GM12878 (cell line): ENCODE data around the gene MORN2. TPM values are rescaled to one million over a fixed set of nuclear protein-coding genes. Genes with fewer than 3 reads are reported as not detected.

Experiments
- CBFB ChIP-seq: IDR thresholded peaks from 2 replicates; pipeline ENCODE4 v1.6.1; 2016; ENCODE audit warnings: antibody characterized with exemption, low read depth
- EP300 ChIP-seq, 2 experiments: fragments of 150-350 bp in 1 of 2; IDR thresholded peaks; 2 replicates each; pipeline ENCODE4 v1.6.1; 2011 to 2012; ENCODE audit warnings: low read depth in 2 of 2, low read length in 2 of 2, borderline replicate concordance in 1 of 2, improper control_type of control experiment in 1 of 2, inconsistent platforms in 1 of 2; ENCODE audit not compliant: control insufficient read depth in 1 of 2
- ETV6 ChIP-seq, 2 experiments: fragments of 450-650 bp in 1 of 2; IDR thresholded peaks in 1 of 2; conservative IDR thresholded peaks in 1 of 2; 2 replicates each; pipeline ENCODE4 v1.6.1; 2014; ENCODE audit warnings: antibody characterized with exemption in 1 of 2, borderline replicate concordance in 1 of 2, low read depth in 1 of 2, mild to moderate bottlenecking in 1 of 2, moderate library complexity in 1 of 2
- IKZF1 ChIP-seq: fragments of 450-650 bp; conservative IDR thresholded peaks from 2 replicates; pipeline ENCODE4 v1.6.1; 2017; ENCODE audit warnings: antibody characterized with exemption, mild to moderate bottlenecking
- JUNB ChIP-seq: IDR thresholded peaks from 2 replicates; pipeline ENCODE4 v1.6.1; 2016; ENCODE audit warnings: antibody characterized with exemption, mild to moderate bottlenecking
- JUND ChIP-seq: IDR thresholded peaks from 2 replicates; pipeline ENCODE4 v1.6.1; 2012; ENCODE audit warnings: low read depth, mild to moderate bottlenecking, low read length, improper control_type of control experiment, moderate library complexity
- NFXL1 ChIP-seq: fragments of 450-650 bp; IDR thresholded peaks from 2 replicates; pipeline ENCODE4 v1.6.1; 2017; ENCODE audit warnings: antibody characterized with exemption, mild to moderate bottlenecking, borderline replicate concordance
- RUNX3 ChIP-seq: IDR thresholded peaks from 2 replicates; pipeline ENCODE4 v1.6.1; 2012; ENCODE audit warnings: low read length, inconsistent platforms
- SKIL ChIP-seq: fragments of 450-650 bp; IDR thresholded peaks from 2 replicates; pipeline ENCODE4 v1.6.1; 2017; ENCODE audit warnings: mild to moderate bottlenecking, low read depth, inconsistent platforms; ENCODE audit not compliant: poor library complexity, severe bottlenecking
- SPI1 ChIP-seq: IDR thresholded peaks from 2 replicates; pipeline ENCODE4 v1.6.1; 2011; ENCODE audit warnings: low read depth, mild to moderate bottlenecking, low read length, moderate library complexity, borderline replicate concordance; ENCODE audit not compliant: insufficient read depth
- polyA plus RNA-seq, 11 experiments: library from polyadenylated mRNA; depleted of rRNA in 4 of 11; unstranded in 6 of 11; stranded (reverse) in 5 of 11; fragments of >200 nt; fragmentation: Nextera tagmentation in 4 of 11; fragmentation: Illumina TruSeq in 1 of 11; extraction: Ambion mirVana in 4 of 11; extraction: Trizol in 1 of 11; gene quantifications; 1 replicate in 1 of 11; 2 replicates in 10 of 11; pipeline versions ENCODE4 v1.2.1 to v1.2.3, GENCODE V29; 2011 to 2016; ENCODE audit warnings: inconsistent platforms in 2 of 11, missing spikeins in 2 of 11, low read depth in 1 of 11
- total RNA-seq, 4 experiments: library from RNA; depleted of rRNA in 3 of 4; stranded (reverse); fragments of >200 nt in 3 of 4; fragmentation: Illumina TruSeq in 1 of 4; extraction: Trizol in 1 of 4; gene quantifications; 2 replicates each; pipeline versions ENCODE4 v1.2.1 to v1.2.3, GENCODE V29; 2013 to 2021
- TF ChIP-seq, protein P1 (sequence below): fragments of 450-650 bp; IDR thresholded peaks from 2 replicates; pipeline ENCODE4 v1.6.1; 2016; ENCODE audit warnings: mild to moderate bottlenecking

MORN2 gene
- total and polyA plus RNA-seq, 10 of the 15 experiments (the other 5 are each of a cell fraction or from before 2014, with no cell fraction given): 2.3 to 26.9 (median 8.0) TPM

GRCh38 chr2:38907743-38908562 is 32.2 kb downstream of the MORN2 start (continued):
- TF ChIP-seq EP300 (IDR thresholded peaks at IDR 0.05; ENCODE audit: borderline replicate concordance in 1 of 2, control insufficient read depth in 1 of 2, low read depth in 2 of 2, low read length in 2 of 2) (peak; percentile 33 to 41; a peak in 1 of 4 replicates), CBFB (no peak), SKIL (peak; percentile 31), JUNB (peak; percentile 94), JUND (peak; percentile 50; the same call in 1 of the 2 replicates), IKZF1 (0 out of 2 replicates have a peak, but pooled peaks have one; percentile 18), NFXL1 (no peak), SPI1 (no peak), ETV6 (conservative IDR thresholded peaks at IDR 0.05 in 1 of 2, IDR thresholded peaks at IDR 0.05 in 1 of 2; ENCODE audit: borderline replicate concordance in 1 of 2, low read depth in 1 of 2) (peak in 1 of 2 experiments; percentile 57; a peak in 1 of 4 replicates), RUNX3 (peak; percentile 70)
- TF ChIP-seq, protein P1, sequence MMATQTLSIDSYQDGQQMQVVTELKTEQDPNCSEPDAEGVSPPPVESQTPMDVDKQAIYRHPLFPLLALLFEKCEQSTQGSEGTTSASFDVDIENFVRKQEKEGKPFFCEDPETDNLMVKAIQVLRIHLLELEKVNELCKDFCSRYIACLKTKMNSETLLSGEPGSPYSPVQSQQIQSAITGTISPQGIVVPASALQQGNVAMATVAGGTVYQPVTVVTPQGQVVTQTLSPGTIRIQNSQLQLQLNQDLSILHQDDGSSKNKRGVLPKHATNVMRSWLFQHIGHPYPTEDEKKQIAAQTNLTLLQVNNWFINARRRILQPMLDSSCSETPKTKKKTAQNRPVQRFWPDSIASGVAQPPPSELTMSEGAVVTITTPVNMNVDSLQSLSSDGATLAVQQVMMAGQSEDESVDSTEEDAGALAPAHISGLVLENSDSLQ: peak; percentile 31; the same call in 1 of the 2 replicates
